Measurements from ENCODE around the gene PRSS38. TPM values are rescaled to one million over a fixed set of nuclear protein-coding genes. Genes with fewer than 3 reads are reported as not detected.

The PRSS38 gene
- total and polyA plus RNA-seq, 2 donors (not counting 3 experiments of a cell fraction or from before 2014, with no cell fraction given) = not detected

- no TSS peak for BruUV-seq (replicated peaks)
- Histone ChIP-seq H3K4me1 (ENCODE audit: control insufficient read depth, extremely low read depth, insufficient read depth, low read length) (no peaks in the 10 kb centered on the region), H3K36me3 (ENCODE audit: control insufficient read depth in 2 of 2, extremely low read depth in 1 of 2, insufficient read depth in 2 of 2, low read length in 2 of 2) (no peaks in the 10 kb centered on the region), H3K4me2 (ENCODE audit: insufficient read depth, low read length) (no peak overlapping the region), H3K27me3 (ENCODE audit: control insufficient read depth in 2 of 2, insufficient read depth in 2 of 2, low read length in 2 of 2) (no peaks in the 10 kb centered on the region), H3K27ac (ENCODE audit: insufficient read depth, low read depth, low read length) (no peak overlapping the region), H2AFZ (ENCODE audit: low read depth, low read length) (no peak overlapping the region), H3K9me3 (replicated peaks; ENCODE audit: control insufficient read depth, insufficient read depth, low read length) (no peaks in the 10 kb centered on the region), H4K20me1 (replicated peaks; ENCODE audit: control insufficient read depth, extremely low read depth, insufficient read depth, low read length) (no peaks in the 10 kb centered on the region), H3K79me2 (ENCODE audit: control insufficient read depth, insufficient read depth, low read length) (no peaks in the 10 kb centered on the region), H3K9me1 (replicated peaks; ENCODE audit: control insufficient read depth, extremely low read depth, insufficient read depth, low read length) (no peaks in the 10 kb centered on the region), H3K9ac (replicated peaks; ENCODE audit: extremely low read depth, insufficient read depth, low read length) (no peak overlapping the region), H3K4me3 (replicated peaks in 1 of 3; ENCODE audit: insufficient read depth in 1 of 3, low read depth in 1 of 3, low read length in 3 of 3) (no peak overlapping the region)
- TF ChIP-seq MYC (IDR thresholded peaks at IDR 0.05; ENCODE audit: low read depth, low read length) (no peak), POLR2A (IDR thresholded peaks at IDR 0.05; ENCODE audit: low read depth, low read length) (no peak), GATA2 (IDR thresholded peaks at IDR 0.05; ENCODE audit: insufficient read depth, insufficient read length, low read depth, low read length) (no peak), CTCF (IDR thresholded peaks at IDR 0.05; ENCODE audit: extremely low read depth in 1 of 2, insufficient read depth in 1 of 2, low read depth in 1 of 2, low read length in 2 of 2) (no peak), POLR2AphosphoS5 (IDR thresholded peaks at IDR 0.05; ENCODE audit: insufficient read depth, low read depth, low read length) (no peak), JUN (IDR thresholded peaks at IDR 0.05; ENCODE audit: borderline replicate concordance, insufficient read depth, insufficient read length, low read depth) (no peak), FOS (IDR thresholded peaks at IDR 0.05; ENCODE audit: borderline replicate concordance, insufficient read depth, low read length) (no peak), EZH2 (IDR thresholded peaks at IDR 0.05; ENCODE audit: borderline replicate concordance, low read depth, low read length, severe bottlenecking) (no peak), MAX (IDR thresholded peaks at IDR 0.05; ENCODE audit: insufficient read depth, insufficient read length) (no peak)
- POLR2A ChIA-PET = no interaction called here
- DNase-seq (ENCODE audit: low read depth, low spot score) (no peak), FAIRE-seq (no peak)
- intact Hi-C loops (cut with micrococcal nuclease) (no loop called here), dilution Hi-C loops (cut with MboI; ENCODE audit: extremely low pct_ligation_motif_present, low sequenced_read_pairs) (no loop called here)
- CTCF ChIA-PET = interaction anchor here (1.3 to 1.4 kb wide), 2 partner anchors 8 to 16 kb away, joined by 3 read pairs; no protein-coding TSS in a partner anchor
Measured at GRCh38 chr1:227841096-227841495, 25.6 kb downstream of the PRSS38 start.
